DMS114 treated with DMSO at 0.1 percent for 48 hours (cell line): ENCODE results near the gene NOS1AP.
"Not testable (repeated sequence)": the region's sequence is repeated elsewhere in the genome, so short reads cannot be mapped to it uniquely, and the experiment has no call there.

Experiments used
- DNase-seq: peaks from one replicate; lab custom pipeline; 2025; ENCODE audit not compliant: unreplicated experiment; lab: John Stamatoyannopoulos, UW

The NOS1AP gene

GRCh38 chr1:162323023-162323422 is 253.5 kb downstream of the NOS1AP start:
- DNase-seq, result no peak

- no peak for DNase-seq
Measured at GRCh38 chr1:162324396-162324795, 254.9 kb downstream of the NOS1AP start.

GRCh38 chr1:162326559-162326958 is 257.1 kb downstream of the NOS1AP start:
- DNase-seq, result no peak

GRCh38 chr1:162327144-162327787 is 257.8 kb downstream of the NOS1AP start:
- DNase-seq, result no peak

GRCh38 chr1:162327788-162328165 is 258.3 kb downstream of the NOS1AP start:
- DNase-seq, result no peak

GRCh38 chr1:162328512-162328911 is 259.0 kb downstream of the NOS1AP start:
- DNase-seq, result no peak

- DNase-seq, result no peak
Measured at GRCh38 chr1:162329826-162330225, 260.3 kb downstream of the NOS1AP start.

- no peak for DNase-seq
Measured at GRCh38 chr1:162333991-162334390, 264.5 kb downstream of the NOS1AP start.

- no peak for DNase-seq
Measured at GRCh38 chr1:162335126-162335525, 265.6 kb downstream of the NOS1AP start.

GRCh38 chr1:162336621-162337285 is 267.3 kb downstream of the NOS1AP start:
- no peak for DNase-seq

- DNase-seq, result no peak
Measured at GRCh38 chr1:162342452-162342983, 273.0 kb downstream of the NOS1AP start.

- DNase-seq, result no peak
Measured at GRCh38 chr1:162343470-162343869, 274.0 kb downstream of the NOS1AP start.

GRCh38 chr1:162347281-162347680 is 277.8 kb downstream of the NOS1AP start:
- no peak for DNase-seq

- no peak for DNase-seq
Measured at GRCh38 chr1:162349635-162350330, 280.3 kb downstream of the NOS1AP start.

GRCh38 chr1:162351246-162351842 is 281.9 kb downstream of the NOS1AP start:
- DNase-seq, result no peak

- not testable (repeated sequence) for DNase-seq
Measured at GRCh38 chr1:162351874-162352273, 282.4 kb downstream of the NOS1AP start.

- DNase-seq, result no peak
Measured at GRCh38 chr1:162353078-162353477, 283.6 kb downstream of the NOS1AP start.

- no peak for DNase-seq
Measured at GRCh38 chr1:162353702-162354101, 284.2 kb downstream of the NOS1AP start.

- DNase-seq, result no peak
Measured at GRCh38 chr1:162357681-162358266, 288.3 kb downstream of the NOS1AP start.

GRCh38 chr1:162358928-162359327 is 289.4 kb downstream of the NOS1AP start:
- DNase-seq, result no peak

- no peak for DNase-seq
Measured at GRCh38 chr1:162359523-162360236, 290.2 kb downstream of the NOS1AP start.
